Adrenal gland (tissue), 12 donors: ENCODE results near the gene U2SURP. TPM values are rescaled to one million over a fixed set of nuclear protein-coding genes. Genes with fewer than 3 reads are reported as not detected.

Experiments
- DNase-seq, 7 donors: peaks; one replicate each; pipeline ENCODE4 v3.0.0-alpha.2; 2019 to 2020
- H3K27ac ChIP-seq, 5 donors: fragments of 200-600 bp; sonication (generic) in 4 of 5; 1 replicate in 3 of 5; 2 replicates in 2 of 5; pipeline versions ENCODE4 v1.5.1 to v1.8.0; 2016 to 2020; ENCODE audit warnings: mild to moderate bottlenecking in 1 of 5
- H3K27me3 ChIP-seq: fragments of 200-600 bp; 2 replicates; pipeline ENCODE4 v1.8.0; 2021
- H3K36me3 ChIP-seq, 2 donors: fragments of 200-600 bp; replicated peaks in 1 of 2; 1 replicate in 1 of 2; 2 replicates in 1 of 2; pipeline versions ENCODE4 v1.5.1 to v1.8.0; 2018 to 2022
- H3K4me1 ChIP-seq, 2 donors: fragments of 200-600 bp; replicated peaks in 1 of 2; 1 replicate in 1 of 2; 2 replicates in 1 of 2; pipeline versions ENCODE4 v1.5.1 to v1.8.0; 2018 to 2021
- H3K4me3 ChIP-seq, 4 donors: fragments of 200-600 bp; sonication (generic) in 3 of 4; one replicate each; pipeline ENCODE4 v1.5.1; 2016 to 2018
- H3K9me3 ChIP-seq, 3 donors: fragments of 200-600 bp; sonication (generic) in 1 of 3; replicated peaks in 1 of 3; 1 replicate in 2 of 3; 2 replicates in 1 of 3; pipeline versions ENCODE4 v1.5.1 to v1.8.0; 2016 to 2021
- POLR2A ChIP-seq, 2 donors: fragments of 450-650 bp; IDR thresholded peaks; one replicate each; pipeline ENCODE4 v1.6.1; 2017; ENCODE audit warnings: antibody characterized with exemption in 2 of 2, mild to moderate bottlenecking in 2 of 2, moderate library complexity in 1 of 2
- WGBS, 4 donors: extraction: QIAGEN DNeasy Blood & Tissue Kit in 2 of 4; methylation state at CpG; one replicate each; pipeline versions ENCODE4 v1.1.5 to v1.1.7; 2013 to 2017; 5-methylcytosine and 5-hydroxymethylcytosine counted together
- intact Hi-C, 2 donors: fragments of 100-400 bp; cut with DNase I; formaldehyde crosslinking; loops; one replicate each; pipeline versions ENCODE4 v1.14.1 to v1.15.0; 2022 to 2023
- polyA plus RNA-seq, 3 donors: library from polyadenylated mRNA; stranded (reverse); fragments of 200-250 nt in 2 of 3; fragments of 350-450 nt in 1 of 3; fragmentation: Illumina TruSeq in 1 of 3; extraction: RNeasy Lipid Tissue Mini Kit (QIAGEN cat#74804) in 1 of 3; gene quantifications; one replicate each; pipeline ENCODE4 v1.2.3, GENCODE V29; 2013 to 2014
- small RNA-seq, 2 donors: library from RNA; depleted of rRNA; stranded (forward); fragments of <200 nt; gene quantifications; one replicate each; pipeline ENCODE3, GENCODE V24; 2016
- total RNA-seq, 9 donors: library from RNA; depleted of rRNA in 4 of 9; stranded (reverse); fragments of >200 nt in 4 of 9; fragments of 120-200 nt in 1 of 9; fragmentation: NEBNext Ultra II Directional in 1 of 9; extraction: Animal tissue kit (Norgen Biotek cat#: 25700) in 1 of 9; gene quantifications; one replicate each; pipeline versions ENCODE4 v1.1.0 to v1.2.4, GENCODE V29; 2013 to 2023
- TF ChIP-seq, protein P1 (sequence below), 6 experiments: fragments of 450-650 bp in 4 of 6; fragments of 200-600 bp in 2 of 6; sonication (generic) in 1 of 6; IDR thresholded peaks; 1 replicate in 5 of 6; 2 replicates in 1 of 6; pipeline versions ENCODE4 v1.5.1 to v1.8.0; 2016 to 2021; ENCODE audit warnings: antibody characterized with exemption in 6 of 6, mild to moderate bottlenecking in 2 of 6, moderate library complexity in 1 of 6
- donor health status: healthy with polysubstance abuse.
- donor health status: Bipolar disorder and iron deficiency.
- donor health status: DM: yes; HTN: yes; CAD: no.
- donor health status: DM: no; HTN: no; CAD: no.
- donor health status: DM: no; HTN: no; CAD: no.
- donor health status: DM: yes; HTN: yes; CAD: no.

The U2SURP gene
- total and polyA plus RNA-seq, 12 donors, result 18.6 to 113 (median 56.4) TPM

DNA sequence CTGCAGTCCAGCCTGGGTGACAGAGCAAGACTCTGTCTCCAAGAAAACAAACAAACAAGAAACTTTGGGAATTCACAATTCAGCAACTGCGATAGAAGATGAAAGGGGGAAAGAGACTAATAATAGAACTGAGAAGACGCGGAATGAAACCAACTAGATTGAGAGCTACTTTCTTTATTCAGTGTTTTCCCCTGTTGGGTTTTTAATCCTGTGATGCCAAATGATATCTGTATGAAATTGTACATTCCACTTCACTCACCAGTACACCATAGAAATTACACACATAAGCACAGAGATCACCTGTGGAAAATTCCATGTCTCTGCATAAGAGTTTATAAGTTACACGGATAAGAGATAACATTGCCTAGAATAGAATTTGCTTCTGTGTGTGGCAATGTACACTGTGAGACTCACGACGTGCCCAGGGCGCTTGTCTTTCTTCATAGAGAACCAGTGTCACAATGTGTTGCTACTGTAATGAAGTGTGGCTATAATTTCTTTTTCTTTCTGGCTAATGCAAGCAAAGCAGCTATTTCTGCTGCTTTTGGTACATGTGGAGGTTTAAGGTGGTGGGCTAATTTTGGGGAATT, 100.5 kb downstream of the U2SURP start:
- H3K27me3 ChIP-seq, result no peaks in the 10 kb centered on the region
- no peak for DNase-seq
- intact Hi-C loops, result no loop called here

DNA sequence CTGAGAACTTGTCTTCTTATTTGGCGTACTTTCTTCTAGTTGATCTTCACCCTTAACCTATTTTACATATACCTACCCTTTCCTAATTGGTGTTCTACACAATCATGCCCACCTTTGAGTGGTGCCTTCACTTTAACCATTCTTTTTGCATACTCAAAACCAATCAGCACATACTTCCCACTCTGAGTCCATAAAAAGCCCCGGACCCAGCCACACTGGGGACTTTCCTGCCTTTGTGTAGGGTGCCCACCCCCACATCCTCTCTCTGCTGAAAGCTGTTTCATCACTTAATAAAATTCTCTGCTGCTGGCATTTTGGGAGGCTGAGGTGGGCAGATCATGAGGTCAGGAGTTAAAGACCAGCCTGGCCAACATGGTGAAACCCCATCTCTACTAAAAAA, 102.3 kb downstream of the U2SURP start:
- no peaks in the 10 kb centered on the region for H3K4me1 ChIP-seq
- 75 to 93% (median 81%) methylated on average over 2 of the region's 2 CpGs for WGBS, 4 donors
- TF ChIP-seq POLR2A (IDR thresholded peaks at IDR 0.05), result no peak
- TF ChIP-seq, protein P1, sequence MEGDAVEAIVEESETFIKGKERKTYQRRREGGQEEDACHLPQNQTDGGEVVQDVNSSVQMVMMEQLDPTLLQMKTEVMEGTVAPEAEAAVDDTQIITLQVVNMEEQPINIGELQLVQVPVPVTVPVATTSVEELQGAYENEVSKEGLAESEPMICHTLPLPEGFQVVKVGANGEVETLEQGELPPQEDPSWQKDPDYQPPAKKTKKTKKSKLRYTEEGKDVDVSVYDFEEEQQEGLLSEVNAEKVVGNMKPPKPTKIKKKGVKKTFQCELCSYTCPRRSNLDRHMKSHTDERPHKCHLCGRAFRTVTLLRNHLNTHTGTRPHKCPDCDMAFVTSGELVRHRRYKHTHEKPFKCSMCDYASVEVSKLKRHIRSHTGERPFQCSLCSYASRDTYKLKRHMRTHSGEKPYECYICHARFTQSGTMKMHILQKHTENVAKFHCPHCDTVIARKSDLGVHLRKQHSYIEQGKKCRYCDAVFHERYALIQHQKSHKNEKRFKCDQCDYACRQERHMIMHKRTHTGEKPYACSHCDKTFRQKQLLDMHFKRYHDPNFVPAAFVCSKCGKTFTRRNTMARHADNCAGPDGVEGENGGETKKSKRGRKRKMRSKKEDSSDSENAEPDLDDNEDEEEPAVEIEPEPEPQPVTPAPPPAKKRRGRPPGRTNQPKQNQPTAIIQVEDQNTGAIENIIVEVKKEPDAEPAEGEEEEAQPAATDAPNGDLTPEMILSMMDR (IDR thresholded peaks at IDR 0.05), result no peak
- no peak for DNase-seq
- H3K27ac ChIP-seq, result no peak overlapping the region
- H3K4me3 ChIP-seq, result no peak overlapping the region
- intact Hi-C loops, result no loop called here
- no peaks in the 10 kb centered on the region for H3K36me3 ChIP-seq
- H3K27me3 ChIP-seq, result no peaks in the 10 kb centered on the region
- H3K9me3 ChIP-seq, result peaks cover 0 to 12% (median 6%) of the 10 kb centered on the region in 3 donors

More for the DNA sequence above, 100.5 kb downstream of the U2SURP start:
- H3K36me3 ChIP-seq, result no peaks in the 10 kb centered on the region
- H3K4me3 ChIP-seq, result no peak overlapping the region
- 76 to 87% (median 81%) methylated on average over 7 of the region's 7 CpGs for WGBS, 4 donors
- TF ChIP-seq, protein P1 (IDR thresholded peaks at IDR 0.05), result no peak
- TF ChIP-seq POLR2A (IDR thresholded peaks at IDR 0.05), result no peak
- H3K27ac ChIP-seq, result no peak overlapping the region
- peaks cover 0 to 12% (median 6%) of the 10 kb centered on the region in 3 donors for H3K9me3 ChIP-seq
- H3K4me1 ChIP-seq, result no peaks in the 10 kb centered on the region

GRCh38 chr3:143105170-143105569, 103.8 kb downstream of the U2SURP start:
- intact Hi-C loops, result no loop called here
- H3K4me1 ChIP-seq, result no peaks in the 10 kb centered on the region
- H3K36me3 ChIP-seq, result no peaks in the 10 kb centered on the region
- peaks cover 0 to 12% (median 6%) of the 10 kb centered on the region in 3 donors for H3K9me3 ChIP-seq
- H3K27ac ChIP-seq, result no peak overlapping the region
- 70 to 78% (median 74%) methylated on average over 5 of the region's 5 CpGs for WGBS, 4 donors
- no peak overlapping the region for H3K4me3 ChIP-seq
- H3K27me3 ChIP-seq, result no peaks in the 10 kb centered on the region
- TF ChIP-seq, protein P1 (IDR thresholded peaks at IDR 0.05), result no peak
- no peak for TF ChIP-seq POLR2A (IDR thresholded peaks at IDR 0.05)
- DNase-seq, result no peak

DNA sequence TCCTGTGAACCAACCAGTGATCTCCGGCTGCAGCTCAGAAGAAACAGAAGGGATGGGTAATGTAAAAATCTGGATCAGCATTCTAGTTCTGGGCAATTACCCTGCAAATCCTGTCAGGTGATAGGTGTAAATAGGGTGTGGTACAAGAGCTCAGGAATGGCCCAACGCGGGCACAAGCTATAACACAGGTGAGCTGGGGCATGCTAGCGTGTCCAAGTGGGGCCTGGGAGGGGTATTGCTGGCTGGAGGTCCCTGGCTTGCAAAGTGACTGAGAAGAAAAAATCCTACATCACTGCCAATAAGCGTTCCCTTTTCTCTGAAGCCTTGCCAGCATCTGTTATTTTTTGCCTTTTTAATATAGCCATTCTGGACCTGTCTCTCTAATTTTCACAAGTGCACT, 108.5 kb downstream of the U2SURP start:
- WGBS, 4 donors, result 74 to 87% (median 80%) methylated on average over 5 of the region's 5 CpGs
- Histone ChIP-seq H3K4me3 (no peak overlapping the region), H3K4me1 (no peaks in the 10 kb centered on the region), H3K9me3 (peaks cover 0 to 11% (median 6%) of the 10 kb centered on the region in 3 donors), H3K27me3 (no peaks in the 10 kb centered on the region), H3K27ac (no peak overlapping the region), H3K36me3 (no peaks in the 10 kb centered on the region)
- TF ChIP-seq, protein P1 (IDR thresholded peaks at IDR 0.05), result no peak
- intact Hi-C loops, result no loop called here
- DNase-seq, result no peak

Small RNAs within 50 kb of the gene (small RNA-seq; reads per million reads assigned to genes)
- gene AC021074.2, result 0 reads per million in 2 donors

Other genes starting within 250 kb of the U2SURP start
- 10 to 100 TPM in 1 of 9 donors, 1 to 10 TPM in 8; 1.4 to 14.6 (median 3.6) TPM for gene PCOLCE2, start 112.5 kb upstream of the U2SURP start, total RNA-seq
- 10 to 100 TPM in 1 of 3 donors, 1 to 10 TPM in 2; 4.6 to 18.2 (median 5.3) TPM for gene PCOLCE2, start 112.5 kb upstream of the U2SURP start, polyA plus RNA-seq
- 1 to 10 TPM in 1 of 9 donors, under 1 TPM in 4, not detected in 4; 0.13 to 3.7 (median 0.19) TPM for gene PAQR9, start 37.9 kb upstream of the U2SURP start, total RNA-seq
- gene PAQR9, start 37.9 kb upstream of the U2SURP start, polyA plus RNA-seq, result under 1 TPM in 1 of 3 donors, not detected in 2; 0.20 TPM
- gene CHST2, start 118.2 kb downstream of the U2SURP start, total RNA-seq, result 10 to 100 TPM in 3 of 9 donors, 1 to 10 TPM in 6; 2.7 to 11.4 (median 3.9) TPM
- gene CHST2, start 118.2 kb downstream of the U2SURP start, polyA plus RNA-seq, result 1 to 10 TPM; 1.9 to 2.8 (median 2.2) TPM